HL-60/S4 (cell line): Measurements from ENCODE around the gene DEFB129.
"Not testable (repeated sequence)": the region's sequence is repeated elsewhere in the genome, so short reads cannot be mapped to it uniquely, and the experiment has no call there.

Experiments
- in situ Hi-C: fragments of 300-500 bp; cut with MboI; formaldehyde crosslinking; loops from 2 replicates; pipeline ENCODE4 v1.14.3; 2022; ENCODE audit warnings: low sequenced_read_pairs

Gene DEFB129

DNA sequence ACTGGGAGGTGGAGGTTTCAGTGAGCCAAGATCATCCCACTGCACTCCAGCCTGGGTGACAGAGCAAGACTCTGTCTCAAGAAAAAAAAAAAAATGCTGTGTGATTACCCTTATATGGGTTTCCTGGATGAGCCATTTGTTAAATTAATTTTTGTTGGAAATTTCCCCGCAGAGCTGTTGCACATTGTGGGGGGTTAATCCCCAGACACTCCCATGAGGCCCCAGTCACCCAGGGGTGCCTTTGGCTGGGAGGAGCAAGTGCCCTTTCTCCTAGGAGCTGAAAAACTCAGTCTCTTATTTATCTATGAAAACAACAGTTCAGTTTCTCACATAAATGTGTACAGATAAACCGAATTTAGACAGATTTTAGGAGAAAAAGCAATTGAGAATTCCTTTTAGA, 25.7 kb downstream of the DEFB129 start:
- in situ Hi-C loops = no loop called here

DNA sequence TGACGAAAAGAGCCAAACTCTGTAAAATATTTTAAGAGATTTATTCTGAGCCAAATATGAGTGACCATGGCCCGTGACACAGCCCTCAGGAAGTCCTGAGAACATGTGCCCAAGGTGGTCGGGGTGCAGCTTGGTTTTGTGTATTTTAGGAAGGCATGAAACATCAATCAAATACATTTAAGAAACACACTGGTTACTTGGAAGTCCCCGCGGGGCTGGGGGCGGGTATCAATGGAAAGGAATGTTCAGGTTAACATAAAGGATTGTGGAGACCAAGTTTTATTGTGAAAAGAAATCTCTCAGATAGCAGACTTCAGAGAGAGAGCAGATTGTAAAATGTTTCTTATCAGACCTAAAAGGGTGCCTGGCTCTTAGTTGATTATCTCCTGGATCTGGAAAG, 26.4 kb downstream of the DEFB129 start:
- in situ Hi-C loops = not testable (repeated sequence)

DNA sequence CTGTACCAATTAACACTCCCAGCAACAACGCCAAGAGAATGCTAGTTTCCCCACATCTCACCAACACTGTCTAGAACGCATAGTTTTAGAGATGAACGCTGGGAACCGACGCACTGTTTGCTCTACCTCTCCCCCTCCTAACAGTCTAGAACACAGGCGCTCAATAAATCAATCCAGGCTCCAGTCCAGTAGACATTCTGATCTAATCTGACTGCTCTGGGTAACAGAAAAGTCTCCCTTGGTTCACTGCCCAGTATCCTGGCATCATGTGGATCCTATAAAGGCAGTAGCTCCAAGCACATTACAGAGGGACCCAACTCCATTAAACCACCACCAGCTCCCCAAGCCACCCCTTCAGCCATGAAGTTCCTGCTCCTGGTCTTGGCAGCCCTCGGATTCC, 30.4 kb downstream of the DEFB129 start, which contains the start of gene DEFB132:
TSS of gene DEFB132 (plus strand) at position 306 of the 400 bp plus-strand sequence. CDS start at position 361, 55 bp downstream.
- in situ Hi-C loops = no loop called here

DNA sequence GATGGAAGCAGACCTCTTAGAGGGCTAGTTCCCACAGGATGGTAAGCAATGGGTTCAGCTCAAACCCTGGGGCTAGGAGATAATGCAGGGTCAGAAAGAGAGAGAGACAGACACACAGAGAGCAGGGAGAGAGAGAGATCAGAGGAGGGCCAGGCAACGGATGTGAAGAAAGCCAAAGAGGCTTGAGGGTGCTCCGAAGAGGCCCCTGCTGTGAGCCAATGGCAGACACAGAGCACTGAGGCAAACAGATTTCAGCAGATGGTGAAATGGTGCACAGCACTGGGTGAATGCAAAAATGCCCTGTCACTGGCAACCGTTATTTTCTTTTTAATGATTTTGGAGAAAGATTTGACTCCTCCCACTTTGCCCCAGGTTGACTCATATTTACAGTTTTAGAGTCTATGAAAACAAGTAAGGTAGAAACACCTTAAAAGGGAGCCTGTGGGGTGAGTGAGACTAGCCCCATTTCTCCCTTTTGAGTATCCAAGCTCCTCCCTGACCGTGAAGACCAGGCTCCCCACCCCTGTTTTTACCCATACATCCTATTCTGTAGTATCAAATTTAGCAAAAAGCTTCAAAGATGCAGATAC, 31.3 kb downstream of the DEFB129 start:
- in situ Hi-C loops = no loop called here

DNA sequence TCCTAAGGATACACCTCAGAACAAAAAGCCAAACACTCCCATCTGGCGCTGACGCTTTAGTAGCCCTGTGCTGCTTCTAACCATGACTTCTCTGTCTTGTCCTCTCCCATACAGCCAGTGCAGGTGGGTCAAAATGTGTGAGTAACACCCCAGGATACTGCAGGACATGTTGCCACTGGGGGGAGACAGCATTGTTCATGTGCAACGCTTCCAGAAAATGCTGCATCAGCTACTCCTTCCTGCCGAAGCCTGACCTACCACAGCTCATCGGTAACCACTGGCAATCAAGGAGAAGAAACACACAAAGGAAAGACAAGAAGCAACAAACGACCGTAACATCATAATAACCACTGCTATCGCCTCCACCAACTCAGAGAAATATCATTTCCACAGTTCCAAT, 31.9 kb downstream of the DEFB129 start:
- in situ Hi-C loops = no loop called here

DNA sequence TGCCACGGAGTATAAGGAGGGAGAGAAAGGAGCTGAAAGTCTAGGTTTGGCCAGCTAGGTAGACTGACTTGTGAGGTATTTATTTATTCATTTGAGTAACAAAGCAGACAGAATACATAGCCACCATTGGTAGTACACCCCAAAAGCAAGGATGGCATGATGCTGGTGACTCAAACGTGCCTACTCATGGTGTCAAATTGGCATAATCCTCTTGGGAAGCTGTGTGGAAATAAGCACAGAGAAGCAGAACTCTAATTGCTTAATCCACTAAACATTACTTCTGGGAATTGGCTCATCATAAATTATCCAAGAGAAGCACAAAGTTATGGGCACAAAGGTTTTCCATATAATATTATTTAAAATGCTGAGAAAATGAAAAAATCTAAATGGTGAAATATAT, 32.9 kb downstream of the DEFB129 start:
- in situ Hi-C loops = no loop called here

DNA sequence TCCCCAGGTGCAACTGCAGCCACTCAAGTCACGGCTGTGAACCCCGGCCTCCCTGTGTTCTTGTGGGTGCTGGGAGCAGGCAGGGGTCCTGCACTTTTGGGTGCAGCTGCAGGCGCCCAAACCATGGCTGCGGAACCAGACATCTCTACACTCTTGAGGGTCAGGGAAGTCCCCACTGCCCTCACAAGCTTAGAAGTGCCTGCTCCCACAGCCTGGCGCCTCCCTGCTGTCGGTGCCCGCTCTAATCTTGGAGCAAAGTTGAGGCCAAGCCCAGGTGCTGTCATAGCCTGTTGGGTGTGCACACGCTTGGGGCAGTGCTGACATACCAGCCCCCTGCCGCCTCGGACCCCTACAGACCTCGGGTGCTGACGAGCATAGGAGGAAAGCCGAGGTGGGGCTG, 36.6 kb downstream of the DEFB129 start:
- in situ Hi-C loops = no loop called here

DNA sequence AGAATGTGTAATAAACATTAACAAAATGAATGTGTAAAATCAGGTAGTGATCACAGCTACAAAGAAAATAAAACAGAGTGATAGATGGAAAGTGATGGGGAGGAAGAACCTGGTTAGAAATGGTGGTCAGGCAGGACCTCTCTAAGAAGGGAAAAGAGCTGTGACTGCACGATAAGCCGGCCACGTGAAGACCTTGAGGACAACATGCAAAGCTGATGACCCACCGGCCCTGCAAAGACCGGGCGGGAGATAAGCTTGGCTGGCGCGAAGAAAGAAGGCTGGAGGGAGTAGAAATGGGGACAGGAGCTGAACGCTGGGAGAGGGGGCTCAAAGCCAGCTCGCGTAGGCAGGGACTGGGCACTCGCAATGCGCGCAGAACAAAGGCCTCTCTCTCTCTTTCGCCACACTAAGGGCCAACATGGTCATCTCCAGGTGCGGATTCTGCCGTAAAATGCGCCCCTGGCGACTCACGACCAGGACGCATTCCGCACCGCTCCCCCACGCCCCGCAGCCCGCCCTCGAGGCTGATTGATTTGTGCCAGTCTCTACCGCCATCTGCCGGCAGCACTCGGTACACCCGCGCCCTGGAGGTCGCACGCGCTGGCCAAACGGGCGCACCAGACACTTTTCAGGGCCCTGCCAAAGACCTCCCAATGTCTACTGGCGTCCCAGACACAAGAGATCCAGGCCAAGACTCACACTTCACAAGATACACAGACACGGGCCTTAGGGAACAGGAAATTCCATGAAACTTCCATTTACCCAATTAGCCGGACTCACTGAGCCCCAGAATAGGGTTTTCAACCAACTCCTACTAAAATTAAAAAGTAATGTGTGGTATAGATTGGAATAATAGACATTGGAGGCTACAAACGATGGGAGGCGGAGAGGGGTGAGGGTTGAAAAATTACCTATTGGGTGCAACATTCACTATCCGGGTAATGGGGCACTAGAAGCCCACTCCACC, 39.8 kb downstream of the DEFB129 start:
- in situ Hi-C loops = no loop called here

DNA sequence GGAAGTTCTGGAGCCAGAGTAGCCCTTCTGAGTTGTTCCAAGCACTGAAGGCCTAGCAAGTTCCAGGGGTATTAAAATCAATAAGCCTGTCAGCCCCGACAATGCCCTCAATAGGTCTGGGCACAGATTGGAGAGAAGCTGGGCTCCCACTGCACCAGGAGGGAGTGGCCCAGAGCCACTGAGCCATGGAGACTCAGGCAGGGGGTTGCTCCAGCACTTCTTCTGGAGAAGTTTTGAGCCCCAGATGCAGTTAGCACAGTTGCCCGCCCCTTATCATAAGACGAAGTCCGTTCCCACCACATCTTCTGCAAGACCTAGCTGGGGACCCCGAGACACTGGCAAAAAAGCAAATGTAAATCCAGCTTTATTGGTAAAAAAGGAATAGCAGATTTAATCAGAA, 43.5 kb downstream of the DEFB129 start:
- in situ Hi-C loops = no loop called here

DNA sequence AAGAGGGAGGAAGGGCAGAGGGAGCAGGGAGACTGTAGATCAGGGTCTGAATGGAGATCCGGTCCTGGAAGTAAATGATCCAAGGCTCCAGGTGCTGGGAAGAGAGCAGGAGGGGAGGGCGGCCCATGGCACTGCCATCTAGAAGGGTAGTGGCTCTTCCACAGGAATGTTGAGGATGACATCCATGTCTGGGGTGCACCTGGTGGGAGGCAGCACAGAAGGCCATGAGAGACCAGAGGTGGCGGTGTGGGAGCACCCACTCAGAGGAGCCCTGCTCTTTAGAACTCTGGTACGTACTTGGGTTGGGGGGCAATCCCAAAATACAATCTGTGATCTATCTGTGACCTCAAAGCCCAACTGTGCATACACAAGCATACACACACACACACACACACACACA, 44.0 kb downstream of the DEFB129 start:
- in situ Hi-C loops = no loop called here

DNA sequence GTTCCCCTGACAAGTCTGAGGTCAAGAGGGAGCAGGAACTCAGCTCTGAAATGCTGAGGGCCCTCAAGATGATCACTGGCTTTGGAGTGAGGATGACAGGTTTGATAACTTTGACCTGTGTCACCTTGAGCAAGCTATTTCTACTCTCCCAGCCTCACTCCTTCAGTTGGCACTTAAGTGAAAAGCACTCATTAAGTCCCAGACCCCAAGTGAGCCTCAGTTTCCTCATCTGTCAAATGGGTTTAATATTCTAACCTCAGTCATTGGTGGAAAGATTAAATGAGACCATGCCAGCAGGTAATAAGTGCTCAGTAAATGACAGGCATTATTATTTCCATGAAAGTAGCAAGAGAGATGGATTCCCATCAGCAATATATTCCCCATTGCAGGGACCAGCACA, 44.5 kb downstream of the DEFB129 start:
- in situ Hi-C loops = no loop called here

DNA sequence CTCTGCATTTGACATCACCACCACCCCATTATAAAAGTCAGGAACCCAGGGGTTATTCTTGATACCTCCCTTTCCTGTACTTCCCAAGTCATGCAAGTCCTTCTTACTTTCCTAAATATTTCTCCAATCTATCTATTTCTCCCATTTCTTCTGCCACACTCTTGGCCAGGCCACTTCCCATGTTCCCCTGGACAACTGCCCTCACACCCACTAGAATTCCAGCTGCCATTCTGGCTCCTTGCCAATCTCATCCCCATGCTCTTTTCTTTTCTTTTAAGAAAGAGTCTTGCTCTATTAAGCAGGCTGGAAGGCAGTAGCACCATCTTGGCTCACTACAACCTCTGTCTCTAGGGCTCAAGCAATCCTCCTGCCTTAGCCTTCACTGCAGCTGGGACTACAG, 45.7 kb downstream of the DEFB129 start:
- in situ Hi-C loops = no loop called here

DNA sequence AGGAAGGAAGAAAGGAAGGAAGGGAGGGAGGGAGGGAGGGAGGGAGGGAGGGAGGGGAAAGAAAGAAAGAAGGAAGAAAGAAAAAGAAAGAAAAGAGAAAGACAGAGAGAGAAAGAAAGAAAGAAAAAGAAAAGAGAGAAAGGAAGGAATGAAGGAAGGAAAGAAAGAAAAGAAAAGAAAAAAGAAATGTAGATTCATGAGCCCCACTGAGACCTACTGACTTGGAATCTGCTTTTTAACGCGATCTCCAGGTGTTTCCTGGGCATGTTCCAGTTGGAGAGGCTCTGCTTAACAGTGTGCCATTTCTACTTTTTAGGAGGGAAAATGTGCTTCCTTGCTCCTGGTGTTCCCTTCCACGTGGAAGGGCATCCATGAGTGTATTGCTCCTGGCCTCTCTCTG, 46.8 kb downstream of the DEFB129 start:
- in situ Hi-C loops = no loop called here

DNA sequence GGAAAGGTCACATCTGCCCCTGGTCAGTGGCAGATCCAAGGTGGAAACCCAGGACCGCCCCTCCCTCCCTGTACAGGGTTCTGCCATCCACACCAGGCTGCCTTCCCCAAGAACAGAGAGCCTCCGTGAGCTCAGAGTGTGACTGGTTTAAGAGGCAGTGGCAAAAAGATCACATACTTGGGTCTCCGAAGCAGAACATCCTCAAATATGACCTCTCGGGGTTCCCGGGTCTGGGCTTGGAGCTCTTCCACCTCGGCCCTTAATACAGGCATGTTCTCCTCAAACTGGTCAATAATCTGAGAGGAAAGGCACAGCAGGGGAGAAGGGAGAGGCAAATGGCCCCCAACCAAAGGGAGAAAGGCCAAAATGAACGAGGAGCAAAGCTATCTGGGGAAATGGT, 48.7 kb downstream of the DEFB129 start:
- in situ Hi-C loops = no loop called here

DNA sequence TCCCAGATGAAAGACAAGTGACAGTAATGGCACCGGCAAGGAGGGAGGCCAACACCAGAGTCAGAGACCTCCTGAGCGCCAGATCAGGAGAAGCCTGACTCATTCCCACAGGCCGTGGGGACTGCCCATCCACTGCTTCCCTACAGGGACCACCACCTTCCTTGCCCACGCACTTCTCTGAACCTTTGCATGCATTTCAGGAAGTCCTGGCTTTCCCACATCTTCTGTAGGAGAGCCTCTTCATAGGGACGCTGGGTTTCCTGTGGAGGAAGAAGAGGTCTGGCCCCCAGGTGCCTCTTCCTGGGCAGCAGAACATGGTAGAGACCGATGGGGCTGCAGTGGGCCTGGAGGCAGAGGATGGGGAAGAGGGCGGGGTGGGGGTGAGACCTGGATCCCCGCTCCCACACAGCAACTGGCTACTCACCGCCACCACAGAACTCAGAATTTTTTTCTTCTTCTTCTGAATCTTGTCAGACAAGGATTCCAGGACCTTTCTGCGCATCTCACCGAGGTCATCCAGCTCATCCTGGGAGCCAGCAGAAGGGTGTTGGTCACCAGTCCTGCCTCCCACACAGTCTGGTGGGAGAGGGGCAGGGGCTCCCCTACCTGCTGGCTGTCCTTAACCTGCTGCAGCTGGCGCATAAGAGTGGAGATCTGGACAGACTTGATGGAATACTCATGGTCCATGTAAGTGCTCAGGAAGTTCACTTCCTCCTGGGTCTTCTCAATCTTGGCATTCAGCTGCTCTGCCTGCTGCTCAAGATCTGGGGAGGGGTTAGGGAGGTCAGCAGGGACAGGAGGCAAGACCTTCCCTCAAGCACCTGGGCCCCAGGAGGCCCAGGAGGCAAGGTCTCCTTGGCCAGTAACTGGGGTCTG, 49.8 kb downstream of the DEFB129 start:
- in situ Hi-C loops = no loop called here

DNA sequence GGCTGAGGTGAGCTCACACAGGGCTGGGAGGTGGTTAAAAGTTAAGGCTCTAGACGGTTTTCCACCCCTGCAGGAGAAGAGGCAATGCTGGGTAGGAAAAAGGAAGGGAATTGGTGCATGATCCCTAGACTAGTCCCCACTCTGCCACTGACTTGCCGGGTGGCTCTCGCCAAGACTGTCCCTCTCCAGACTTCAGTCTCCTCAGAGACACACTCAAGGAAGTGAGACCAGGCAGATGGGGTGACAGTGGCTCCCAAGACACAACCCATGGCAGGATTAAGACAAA, 50.4 kb downstream of the DEFB129 start:
- in situ Hi-C loops = no loop called here

DNA sequence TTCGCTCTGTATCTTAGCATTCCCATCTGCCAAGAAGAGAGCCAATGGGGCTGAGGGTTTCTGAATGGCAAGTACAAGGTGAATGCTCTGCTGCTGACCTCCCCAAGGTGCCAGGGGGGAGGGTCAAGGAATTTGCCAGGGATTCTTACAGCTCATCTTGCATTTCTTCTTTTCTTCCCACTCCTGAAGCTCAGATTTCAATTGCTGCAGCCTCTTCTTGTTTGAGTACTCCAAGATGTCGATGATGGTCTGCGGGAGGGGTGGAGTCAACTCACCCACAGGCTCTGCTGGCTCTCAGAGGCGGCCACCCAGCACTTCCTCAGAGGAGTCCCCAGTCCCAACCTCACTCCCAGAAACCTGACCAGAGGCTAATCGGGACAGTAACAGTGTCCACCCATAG, 51.1 kb downstream of the DEFB129 start:
- in situ Hi-C loops = no loop called here

DNA sequence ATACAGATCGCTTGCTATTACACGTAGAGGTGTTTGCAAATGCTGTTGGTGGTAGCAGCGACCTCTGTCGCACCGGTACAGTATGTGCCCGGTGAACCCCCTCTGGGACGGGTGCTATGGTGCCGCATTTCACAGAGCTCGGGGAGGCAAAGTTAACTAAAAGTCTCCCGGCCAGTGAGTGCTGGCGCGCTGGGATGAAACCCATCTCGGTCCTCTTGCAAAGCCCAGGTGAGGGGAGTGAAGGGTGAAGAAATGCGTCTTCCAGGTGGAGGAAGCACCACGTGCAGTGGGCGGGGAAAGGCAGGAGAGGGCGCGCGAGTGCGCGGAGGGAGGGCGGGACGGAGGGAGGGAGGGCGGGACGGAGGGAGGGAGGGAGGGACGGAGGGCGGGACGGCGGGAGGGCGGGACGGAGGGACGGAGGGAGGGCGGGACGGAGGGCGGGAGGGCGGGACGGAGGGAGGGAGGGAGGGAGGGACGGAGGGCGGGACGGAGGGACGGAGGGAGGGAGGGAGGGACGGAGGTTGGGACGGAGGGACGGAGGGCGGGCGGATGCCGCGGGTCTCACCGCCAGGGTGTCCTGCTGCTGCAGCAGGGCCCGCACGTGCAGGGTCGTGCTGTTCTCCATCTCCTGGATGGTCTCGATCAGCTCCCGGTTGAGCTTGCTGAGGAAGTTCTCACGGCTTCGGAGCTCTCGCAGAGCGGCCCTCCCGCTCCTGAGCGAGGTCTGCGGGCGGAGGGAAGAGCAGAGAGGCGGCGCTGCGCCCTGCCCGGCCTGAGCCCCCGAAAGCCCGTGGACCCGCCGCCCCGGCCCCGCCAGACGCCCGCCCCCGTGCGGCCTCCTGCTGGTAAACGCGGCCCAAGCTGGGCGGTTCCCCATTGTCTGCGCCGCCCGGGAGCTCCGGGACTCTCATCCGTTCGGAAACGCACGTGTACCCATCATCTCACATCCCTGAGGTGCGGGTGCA, 51.8 kb downstream of the DEFB129 start:
- in situ Hi-C loops = no loop called here
